Esophagus (tissue), 2 donors: Measurements from ENCODE around the gene LIPG. TPM values are rescaled to one million over a fixed set of nuclear protein-coding genes. Genes with fewer than 3 reads are reported as not detected.
"Not testable (repeated sequence)": the region's sequence is repeated elsewhere in the genome, so short reads cannot be mapped to it uniquely, and the experiment has no call there.

Experiments
- H3K27ac ChIP-seq, 2 donors: one replicate each; pipeline ENCODE4 v1.5.1; 2013; ENCODE audit warnings: low read depth in 2 of 2, mild to moderate bottlenecking in 2 of 2, inconsistent platforms in 1 of 2, low read length in 1 of 2, moderate library complexity in 1 of 2
- H3K27me3 ChIP-seq, 2 donors: one replicate each; pipeline ENCODE4 v1.6.1; 2013; ENCODE audit warnings: low read length in 2 of 2, control low read depth in 1 of 2, mild to moderate bottlenecking in 1 of 2; ENCODE audit not compliant: insufficient read depth in 2 of 2, control insufficient read depth in 1 of 2
- H3K36me3 ChIP-seq, 2 donors: one replicate each; pipeline ENCODE4 v1.6.1; 2013; ENCODE audit warnings: low read length in 1 of 2; ENCODE audit not compliant: control insufficient read depth in 2 of 2, insufficient read depth in 2 of 2
- H3K4me1 ChIP-seq, 2 donors: one replicate each; pipeline ENCODE4 v1.6.1; 2013; ENCODE audit warnings: low read length in 1 of 2; ENCODE audit not compliant: control insufficient read depth in 2 of 2, insufficient read depth in 2 of 2
- H3K4me3 ChIP-seq, 2 donors: one replicate each; pipeline ENCODE4 v1.5.1; 2013; ENCODE audit warnings: low read length in 2 of 2, mild to moderate bottlenecking in 2 of 2, low read depth in 1 of 2, moderate library complexity in 1 of 2
- H3K9me3 ChIP-seq, 2 donors: one replicate each; pipeline ENCODE4 v1.6.1; 2013; ENCODE audit warnings: mild to moderate bottlenecking in 2 of 2, low read depth in 1 of 2, low read length in 1 of 2, moderate library complexity in 1 of 2; ENCODE audit not compliant: control insufficient read depth in 2 of 2, insufficient read depth in 1 of 2
- WGBS, 2 donors: extraction: QIAGEN DNeasy Blood & Tissue Kit; methylation state at CpG; one replicate each; pipeline ENCODE4 v1.1.7; 2013; 5-methylcytosine and 5-hydroxymethylcytosine counted together
- polyA plus RNA-seq, 2 donors: library from polyadenylated mRNA; stranded (reverse); fragments of 200-250 nt; gene quantifications; one replicate each; pipeline ENCODE4 v1.2.3, GENCODE V29; 2013
- donor health status: healthy with polysubstance abuse.
- donor health status: Bipolar disorder and iron deficiency.

The LIPG gene
- 1 to 10 TPM in 1 of 2 donors, under 1 TPM in 1; 0.47 to 1.4 TPM for polyA plus RNA-seq

- 1% methylated on average over 67 of the region's 67 CpGs for WGBS, 2 donors
- H3K36me3 ChIP-seq = no peaks in the 10 kb centered on the region
- peaks cover 3 to 22% of the 10 kb centered on the region in 2 donors for H3K4me1 ChIP-seq
- H3K27me3 ChIP-seq = peaks cover 0 to 4% of the 10 kb centered on the region in 2 donors
- no peak within 1 kb of the TSS for H3K27ac ChIP-seq
- peak within 1 kb of the TSS; percentile 13 to 17 for H3K4me3 ChIP-seq
- H3K9me3 ChIP-seq = no peaks in the 10 kb centered on the region
Measured at GRCh38 chr18:49561289-49562193, at the start of gene LIPG. Gene LIPG (plus strand): TSS chr18:49562057. CDS start chr18:49562309, 252 bp downstream.

GRCh38 chr18:49512876-49513275, 49.0 kb upstream of the LIPG start:
- H3K27ac ChIP-seq, H3K27me3 ChIP-seq, H3K4me1 ChIP-seq, H3K36me3 ChIP-seq, H3K9me3 ChIP-seq, H3K4me3 ChIP-seq: not testable (repeated sequence)
- 93 to 96% methylated on average over 8 of the region's 8 CpGs for WGBS, 2 donors

- H3K4me3 ChIP-seq = no peak overlapping the region
- no peaks in the 10 kb centered on the region for H3K9me3 ChIP-seq
- H3K4me1 ChIP-seq = no peaks in the 10 kb centered on the region
- no peaks in the 10 kb centered on the region for H3K27me3 ChIP-seq
- 68 to 80% methylated on average over 9 of the region's 9 CpGs for WGBS, 2 donors
- no peaks in the 10 kb centered on the region for H3K36me3 ChIP-seq
- H3K27ac ChIP-seq = no peak overlapping the region
Measured at GRCh38 chr18:49514577-49514976, 47.3 kb upstream of the LIPG start.

- WGBS, 2 donors = 75 to 81% methylated on average over 5 of the region's 5 CpGs
- not testable (repeated sequence) for H3K9me3 ChIP-seq, H3K36me3 ChIP-seq, H3K4me3 ChIP-seq, H3K4me1 ChIP-seq, H3K27ac ChIP-seq, H3K27me3 ChIP-seq
Measured at GRCh38 chr18:49515003-49515402, 46.9 kb upstream of the LIPG start.

- Histone ChIP-seq H3K36me3 (no peaks in the 10 kb centered on the region), H3K27me3 (no peaks in the 10 kb centered on the region), H3K9me3 (no peaks in the 10 kb centered on the region), H3K4me3 (no peak overlapping the region), H3K27ac (no peak overlapping the region), H3K4me1 (no peaks in the 10 kb centered on the region)
- 83 to 89% methylated on average over 3 of the region's 3 CpGs for WGBS, 2 donors
Measured at GRCh38 chr18:49515516-49515915, 46.3 kb upstream of the LIPG start.

- WGBS, 2 donors = 86 to 87% methylated on average over 2 of the region's 2 CpGs
- no peaks in the 10 kb centered on the region for H3K9me3 ChIP-seq
Measured at GRCh38 chr18:49517483-49517882, 44.4 kb upstream of the LIPG start.

GRCh38 chr18:49519101-49519971, 42.5 kb upstream of the LIPG start:
- Histone ChIP-seq H3K4me3 (no peak overlapping the region), H3K4me1 (no peaks in the 10 kb centered on the region), H3K27me3 (no peaks in the 10 kb centered on the region), H3K27ac (no peak overlapping the region), H3K36me3 (no peaks in the 10 kb centered on the region), H3K9me3 (no peaks in the 10 kb centered on the region)
- WGBS, 2 donors = 82 to 84% methylated on average over 10 of the region's 10 CpGs

More at GRCh38 chr18:49517483-49517882, 44.4 kb upstream of the LIPG start:
- no peak overlapping the region for H3K4me3 ChIP-seq
- H3K36me3 ChIP-seq = no peaks in the 10 kb centered on the region
- H3K27me3 ChIP-seq = no peaks in the 10 kb centered on the region
- no peak overlapping the region for H3K27ac ChIP-seq
- no peaks in the 10 kb centered on the region for H3K4me1 ChIP-seq

- Histone ChIP-seq H3K36me3 (no peaks in the 10 kb centered on the region), H3K27ac (no peak overlapping the region), H3K4me3 (no peak overlapping the region), H3K4me1 (no peaks in the 10 kb centered on the region), H3K27me3 (no peaks in the 10 kb centered on the region), H3K9me3 (no peaks in the 10 kb centered on the region)
- 61 to 83% methylated on average over 2 of the region's 2 CpGs for WGBS, 2 donors
Measured at GRCh38 chr18:49520661-49521145, 41.2 kb upstream of the LIPG start.

GRCh38 chr18:49521216-49521835, 40.5 kb upstream of the LIPG start:
- Histone ChIP-seq H3K9me3 (no peaks in the 10 kb centered on the region), H3K36me3 (no peaks in the 10 kb centered on the region), H3K4me1 (no peaks in the 10 kb centered on the region), H3K4me3 (no peak overlapping the region), H3K27ac (no peak overlapping the region), H3K27me3 (no peaks in the 10 kb centered on the region)
- WGBS, 2 donors = 79 to 88% methylated on average over 7 of the region's 7 CpGs
